HepG2 (cell line): ENCODE data around the gene LSMEM2. TPM values are rescaled to one million over a fixed set of nuclear protein-coding genes. Genes with fewer than 3 reads are reported as not detected.

Experiments used
- ATAC-seq: fragments of 200-7000 bp; cut with Tn5 transposase; 3 replicates; pipeline ENCODE4 v1.9.1; 2020; ENCODE audit warnings: mild to moderate bottlenecking, moderate library complexity
- BruUV-seq: library from RNA; stranded (reverse); fragments of 400-500 nt; replicated peaks from 2 replicates; lab custom pipeline; 2021; lab: Mats Ljungman, UMichigan
- CTCF ChIA-PET: fragments of 300-600 bp; formaldehyde crosslinking; extraction: SDS; loops from one replicate; lab custom pipeline; 2021; ENCODE audit warnings: low total read pairs, inconsistent platforms, low intra/inter-chr PET ratio; lab: Yijun Ruan, JAX
- POLR2A ChIA-PET: fragments of 350-600 bp; sonication (Branson Sonifier 250); formaldehyde crosslinking; loops from one replicate; lab custom pipeline; 2020; ENCODE audit warnings: antibody characterized with exemption, inconsistent platforms; lab: Yijun Ruan, JAX
- DNase-seq: peaks from one replicate; pipeline ENCODE4 v3.0.0-alpha.2; 2015; ENCODE audit warnings: low spot score
- FAIRE-seq: peaks from 3 replicates; lab custom pipeline; 2011; peaks lifted over from hg19 to GRCh38; lab: Jason Lieb, UNC
- H2AFZ ChIP-seq: one replicate; pipeline ENCODE4 v1.6.1; 2011; ENCODE audit warnings: low read length, inconsistent platforms
- H3K27ac ChIP-seq: fragments of 300-600 bp; 3 replicates; pipeline ENCODE4 v1.8.0; 2011; ENCODE audit warnings: mixed run types, mild to moderate bottlenecking, mixed read lengths, low read length, inconsistent platforms; ENCODE audit not compliant: insufficient read depth; ENCODE audit errors: extremely low read length
- H3K27me3 ChIP-seq, 2 experiments: fragments of 200-600 bp in 1 of 2; 2 replicates in 1 of 2; 3 replicates in 1 of 2; pipeline versions ENCODE4 v1.6.0 to v1.8.0; 2011; ENCODE audit warnings: low read length in 2 of 2, mild to moderate bottlenecking in 2 of 2, moderate library complexity in 2 of 2, inconsistent platforms in 1 of 2; ENCODE audit not compliant: insufficient read depth in 2 of 2, control insufficient read depth in 1 of 2
- H3K36me3 ChIP-seq, 2 experiments: fragments of 200-600 bp in 1 of 2; replicated peaks in 1 of 2; 2 replicates in 1 of 2; 3 replicates in 1 of 2; pipeline versions ENCODE4 v1.5.1 to v1.8.0; 2011; ENCODE audit warnings: low read length in 2 of 2, inconsistent platforms in 1 of 2; ENCODE audit not compliant: insufficient read depth in 2 of 2, control insufficient read depth in 1 of 2
- H3K4me1 ChIP-seq: 2 replicates; pipeline ENCODE4 v1.5.1; 2012; ENCODE audit warnings: low read length, inconsistent platforms; ENCODE audit not compliant: insufficient read depth
- H3K4me2 ChIP-seq: 2 replicates; pipeline ENCODE4 v1.6.0; 2011; ENCODE audit warnings: low read depth, low read length, inconsistent platforms
- H3K4me3 ChIP-seq, 3 experiments: fragments of 200-600 bp in 1 of 3; sonication (generic), shearing (Covaris generic) in 1 of 3; replicated peaks in 1 of 3; 2 replicates each; pipeline ENCODE4 v1.5.1; 2011 to 2016; ENCODE audit warnings: low read length in 3 of 3, inconsistent platforms in 2 of 3, low read depth in 2 of 3, mild to moderate bottlenecking in 2 of 3, control low read depth in 1 of 3, mixed read lengths in 1 of 3; ENCODE audit not compliant: insufficient read depth in 1 of 3
- H3K79me2 ChIP-seq: one replicate; pipeline ENCODE4 v1.6.1; 2011; ENCODE audit warnings: low read length, inconsistent platforms; ENCODE audit not compliant: insufficient read depth
- H3K9ac ChIP-seq: 2 replicates; pipeline ENCODE4 v1.6.0; 2011; ENCODE audit warnings: mild to moderate bottlenecking, low read depth, low read length, inconsistent platforms; ENCODE audit not compliant: insufficient read depth
- H3K9me3 ChIP-seq: 2 replicates; pipeline ENCODE4 v1.5.1; 2012; ENCODE audit warnings: mild to moderate bottlenecking, low read length
- H4K20me1 ChIP-seq: 2 replicates; pipeline ENCODE4 v1.6.0; 2011; ENCODE audit warnings: inconsistent platforms, mild to moderate bottlenecking, low read length, moderate library complexity; ENCODE audit not compliant: insufficient read depth
- HMG20A ChIP-seq: IDR thresholded peaks from 2 replicates; pipeline ENCODE4 v1.6.1; 2016; ENCODE audit warnings: borderline replicate concordance
- ISX ChIP-seq: sonication (generic); formaldehyde crosslinking; conservative IDR thresholded peaks from 2 replicates; pipeline ENCODE4 v1.5.0; 2020; ENCODE audit warnings: missing genetic modification reagents
- SIX1 ChIP-seq: sonication (generic); formaldehyde crosslinking; IDR thresholded peaks from 2 replicates; pipeline ENCODE4 v1.4.0; 2020; ENCODE audit warnings: missing genetic modification reagents, borderline replicate concordance
- SRSF1 ChIP-seq: fragments of 200-400 bp; formaldehyde crosslinking; optimal IDR thresholded peaks from 2 replicates; pipeline ENCODE3; 2017; ENCODE audit warnings: mild to moderate bottlenecking, low read depth, low read length, moderate library complexity
- ZBTB34 ChIP-seq: sonication (generic); formaldehyde crosslinking; IDR thresholded peaks from 2 replicates; pipeline ENCODE4 v1.8.0; 2022; ENCODE audit warnings: mild to moderate bottlenecking, missing genetic modification reagents
- ZNF263 ChIP-seq: sonication (generic); formaldehyde crosslinking; IDR thresholded peaks from 2 replicates; pipeline ENCODE4 v1.4.0; 2020; ENCODE audit warnings: missing genetic modification reagents
- ZNF3 ChIP-seq: IDR thresholded peaks from 2 replicates; pipeline ENCODE4 v1.7.0; 2017; ENCODE audit warnings: inconsistent platforms
- ZNF414 ChIP-seq: sonication (generic); formaldehyde crosslinking; IDR thresholded peaks from 2 replicates; pipeline ENCODE4 v1.5.0; 2020; ENCODE audit warnings: missing genetic modification reagents
- WGBS: methylation state at CpG from one replicate; pipeline ENCODE4 v1.1.6; 2017; ENCODE audit warnings: low lambda C conversion rate; 5-methylcytosine and 5-hydroxymethylcytosine counted together
- in situ Hi-C: cut with HindIII; loops from 2 replicates; pipeline ENCODE4 v1.10.0; 2017; ENCODE audit warnings: low pct_unique_long_range_greater_than_20kb; ENCODE audit not compliant: extremely low pct_ligation_motif_present
- intact Hi-C: fragments of 100-400 bp; cut with micrococcal nuclease; formaldehyde crosslinking; loops from one replicate; pipeline ENCODE4 v1.10.0; 2022; ENCODE audit not compliant: unreplicated experiment
- polyA plus RNA-seq, 8 experiments: library from polyadenylated mRNA; depleted of rRNA in 3 of 8; stranded (reverse) in 7 of 8; unstranded in 1 of 8; fragments of >200 nt; fragmentation: Illumina TruSeq in 4 of 8; extraction: Trizol in 4 of 8; gene quantifications; 2 replicates each; pipeline versions ENCODE4 v1.2.1 to v1.2.3, GENCODE V29; 2011 to 2016; ENCODE audit warnings: low read depth in 4 of 8, missing spikeins in 1 of 8, mixed read lengths in 1 of 8; ENCODE audit not compliant: insufficient read depth in 1 of 8
- total RNA-seq, 5 experiments: library from RNA; depleted of rRNA; stranded (reverse); fragments of >200 nt; fragmentation: Illumina TruSeq; extraction: Trizol; gene quantifications; 2 replicates each; pipeline ENCODE4 v1.2.3, GENCODE V29; 2016; ENCODE audit warnings: low read depth in 1 of 5
- TF ChIP-seq, protein P1 (sequence below): sonication (generic); formaldehyde crosslinking; IDR thresholded peaks from 2 replicates; pipeline ENCODE4 v1.4.0; 2020; ENCODE audit warnings: missing genetic modification reagents, borderline replicate concordance
- TF ChIP-seq, protein P2 (sequence below): sonication (generic); formaldehyde crosslinking; IDR thresholded peaks from 2 replicates; pipeline ENCODE4 v1.4.0; 2020; ENCODE audit warnings: missing genetic modification reagents
- TF ChIP-seq, protein P3 (sequence below): sonication (generic); formaldehyde crosslinking; IDR thresholded peaks from 2 replicates; pipeline ENCODE4 v1.4.0; 2020; ENCODE audit warnings: missing genetic modification reagents, low read depth, mild to moderate bottlenecking, borderline replicate concordance

The LSMEM2 gene
- total and polyA plus RNA-seq, 2 of the 13 experiments (the other 11 are each of a cell fraction or from before 2014, with no cell fraction given), result 0.07 to 0.41 TPM

GRCh38 chr3:50287262-50287661 lies 8.4 kb downstream of the LSMEM2 start:
- 100% methylated on average over 1 of the region's 1 CpG for WGBS
- no peak overlapping the region for H3K4me2 ChIP-seq
- no TSS peak for BruUV-seq
- no peak for TF ChIP-seq ZNF263 (CRISPR knock-in tag)
- no peak for TF ChIP-seq SRSF1
- no peak for TF ChIP-seq ZNF414 (CRISPR knock-in tag)
- TF ChIP-seq HMG20A, result no peak
- no peak for TF ChIP-seq ZBTB34 (CRISPR knock-in tag)
- no peak for TF ChIP-seq ISX
- TF ChIP-seq, protein P1, sequence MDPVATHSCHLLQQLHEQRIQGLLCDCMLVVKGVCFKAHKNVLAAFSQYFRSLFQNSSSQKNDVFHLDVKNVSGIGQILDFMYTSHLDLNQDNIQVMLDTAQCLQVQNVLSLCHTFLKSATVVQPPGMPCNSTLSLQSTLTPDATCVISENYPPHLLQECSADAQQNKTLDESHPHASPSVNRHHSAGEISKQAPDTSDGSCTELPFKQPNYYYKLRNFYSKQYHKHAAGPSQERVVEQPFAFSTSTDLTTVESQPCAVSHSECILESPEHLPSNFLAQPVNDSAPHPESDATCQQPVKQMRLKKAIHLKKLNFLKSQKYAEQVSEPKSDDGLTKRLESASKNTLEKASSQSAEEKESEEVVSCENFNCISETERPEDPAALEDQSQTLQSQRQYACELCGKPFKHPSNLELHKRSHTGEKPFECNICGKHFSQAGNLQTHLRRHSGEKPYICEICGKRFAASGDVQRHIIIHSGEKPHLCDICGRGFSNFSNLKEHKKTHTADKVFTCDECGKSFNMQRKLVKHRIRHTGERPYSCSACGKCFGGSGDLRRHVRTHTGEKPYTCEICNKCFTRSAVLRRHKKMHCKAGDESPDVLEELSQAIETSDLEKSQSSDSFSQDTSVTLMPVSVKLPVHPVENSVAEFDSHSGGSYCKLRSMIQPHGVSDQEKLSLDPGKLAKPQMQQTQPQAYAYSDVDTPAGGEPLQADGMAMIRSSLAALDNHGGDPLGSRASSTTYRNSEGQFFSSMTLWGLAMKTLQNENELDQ (CRISPR knock-in tag), result no peak
- TF ChIP-seq ZNF3 (CRISPR knock-in tag), result no peak
- TF ChIP-seq, protein P2, sequence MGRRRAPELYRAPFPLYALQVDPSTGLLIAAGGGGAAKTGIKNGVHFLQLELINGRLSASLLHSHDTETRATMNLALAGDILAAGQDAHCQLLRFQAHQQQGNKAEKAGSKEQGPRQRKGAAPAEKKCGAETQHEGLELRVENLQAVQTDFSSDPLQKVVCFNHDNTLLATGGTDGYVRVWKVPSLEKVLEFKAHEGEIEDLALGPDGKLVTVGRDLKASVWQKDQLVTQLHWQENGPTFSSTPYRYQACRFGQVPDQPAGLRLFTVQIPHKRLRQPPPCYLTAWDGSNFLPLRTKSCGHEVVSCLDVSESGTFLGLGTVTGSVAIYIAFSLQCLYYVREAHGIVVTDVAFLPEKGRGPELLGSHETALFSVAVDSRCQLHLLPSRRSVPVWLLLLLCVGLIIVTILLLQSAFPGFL, result no peak
- TF ChIP-seq, protein P3, sequence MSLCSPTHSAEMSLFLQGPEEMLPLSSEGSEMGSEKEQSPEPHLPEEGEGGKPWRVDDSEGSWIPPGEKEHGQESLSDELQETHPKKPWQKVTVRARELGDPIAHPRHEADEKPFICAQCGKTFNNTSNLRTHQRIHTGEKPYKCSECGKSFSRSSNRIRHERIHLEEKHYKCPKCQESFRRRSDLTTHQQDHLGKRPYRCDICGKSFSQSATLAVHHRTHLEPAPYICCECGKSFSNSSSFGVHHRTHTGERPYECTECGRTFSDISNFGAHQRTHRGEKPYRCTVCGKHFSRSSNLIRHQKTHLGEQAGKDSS (CRISPR knock-in tag), result no peak
- no peak for TF ChIP-seq SIX1 (CRISPR knock-in tag)
- TF ChIP-seq, all 625 proteins: peak for 0
- intact Hi-C loops, result no loop called here
- ATAC-seq (no peak), FAIRE-seq (no peak), DNase-seq (no peak)
- peaks cover 20% of the 10 kb centered on the region for H3K4me1 ChIP-seq
- H3K27ac ChIP-seq, result no peak overlapping the region
- peaks cover 15% of the 10 kb centered on the region for H3K79me2 ChIP-seq
- no peaks in the 10 kb centered on the region for H4K20me1 ChIP-seq
- no peak overlapping the region for H3K9ac ChIP-seq
- in situ Hi-C loops, result no loop called here
- H3K36me3 ChIP-seq, result peaks cover 22 to 40% of the 10 kb centered on the region in 2 experiments
- ChIA-PET POLR2A (interaction anchor here (1.0 to 1.1 kb wide), 3 partner anchors 8 to 41 kb away, joined by 3 to 4 read pairs (median 3); no protein-coding TSS in a partner anchor), CTCF (no interaction called here)
- no peaks in the 10 kb centered on the region for H3K27me3 ChIP-seq
- H3K9me3 ChIP-seq, result no peaks in the 10 kb centered on the region
- no peak overlapping the region for H2AFZ ChIP-seq
- no peak overlapping the region for H3K4me3 ChIP-seq
